Iris pigment epithelial cell (primary cell): ENCODE data around the gene CD6.
"Not testable (repeated sequence)": the region's sequence is repeated elsewhere in the genome, so short reads cannot be mapped to it uniquely, and the experiment has no call there.

Experiments
- DNase-seq: peaks from one replicate; pipeline ENCODE4 v3.0.0-alpha.2; 2011; ENCODE audit warnings: low read depth

The CD6 gene

GRCh38 chr11:61053191-61053590 is 81.7 kb downstream of the CD6 start:
- DNase-seq, result no peak

DNA sequence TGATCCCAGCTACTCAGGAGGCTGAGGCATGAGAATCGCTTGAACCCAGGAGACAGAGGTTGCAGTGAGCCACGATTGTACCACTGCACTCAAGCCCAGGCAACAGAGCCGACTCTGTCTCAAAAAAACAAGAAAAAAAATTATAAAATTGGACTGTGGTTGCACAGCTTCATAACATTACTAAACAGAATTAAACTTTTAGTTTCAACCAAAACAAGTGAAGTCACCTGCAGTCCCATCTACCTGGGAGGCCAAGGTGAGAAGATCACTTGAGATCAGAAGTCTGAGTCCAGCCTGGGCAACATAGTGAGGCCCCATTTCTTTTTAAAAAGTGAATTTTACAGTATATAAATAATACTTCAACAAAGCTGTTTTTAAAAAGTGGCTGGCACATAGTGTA is 83.0 kb downstream of the CD6 start:
- DNase-seq, result no peak

DNA sequence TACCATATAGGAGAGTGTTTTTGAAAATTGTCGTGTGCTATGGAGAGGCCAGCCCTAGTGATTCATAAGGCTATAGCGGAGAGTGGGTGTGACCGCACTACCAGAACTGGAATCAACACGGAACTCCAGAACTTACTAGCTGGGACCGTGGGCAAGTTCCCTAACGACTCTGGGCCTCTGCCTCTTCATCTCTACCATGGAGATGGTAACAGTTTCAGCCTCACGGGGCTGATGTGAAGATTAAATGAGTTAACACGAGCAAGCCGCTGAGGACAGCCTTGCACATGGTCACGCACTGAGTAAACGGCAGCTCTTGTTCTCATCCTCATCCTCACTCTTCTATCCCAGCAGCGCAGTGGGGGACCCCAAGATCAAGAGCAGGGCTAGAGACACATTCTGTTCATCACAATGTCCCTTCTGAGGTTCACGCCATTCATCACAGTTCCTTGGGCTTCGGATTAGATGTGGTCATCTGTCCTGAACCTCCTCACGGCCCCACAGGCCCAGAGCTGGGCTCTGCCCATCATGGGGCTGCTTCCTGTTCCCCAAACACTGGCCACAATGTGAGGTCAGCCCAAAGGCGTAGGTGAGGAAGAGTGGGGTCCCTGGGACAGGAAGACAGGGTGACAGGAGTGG is 83.6 kb downstream of the CD6 start:
- no peak for DNase-seq

- DNase-seq, result no peak
Observed at GRCh38 chr11:61055776-61056175, 84.3 kb downstream of the CD6 start.

- DNase-seq, result no peak
Observed at GRCh38 chr11:61056571-61056970, 85.1 kb downstream of the CD6 start.

GRCh38 chr11:61056981-61057380 is 85.5 kb downstream of the CD6 start:
- no peak for DNase-seq

DNA sequence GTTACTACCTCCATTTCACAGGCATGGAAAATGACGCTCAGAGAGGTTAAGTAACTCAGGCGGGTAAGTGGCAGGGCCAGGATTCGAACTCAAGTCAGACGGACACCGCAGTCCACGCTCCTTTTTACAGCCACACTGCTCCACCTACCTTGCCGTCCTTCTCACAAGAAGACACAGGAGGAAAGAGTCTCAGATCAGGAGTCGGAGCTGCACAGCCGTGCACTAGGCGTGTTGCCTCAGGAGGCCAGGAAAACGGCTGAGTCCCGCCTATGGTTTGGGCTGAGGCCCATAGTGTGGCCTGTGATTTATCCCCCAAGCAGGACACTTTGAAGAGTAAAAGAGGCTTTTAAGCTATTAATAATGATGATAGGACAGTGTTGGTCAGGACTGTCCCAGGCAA is 86.1 kb downstream of the CD6 start:
- DNase-seq, result no peak

DNA sequence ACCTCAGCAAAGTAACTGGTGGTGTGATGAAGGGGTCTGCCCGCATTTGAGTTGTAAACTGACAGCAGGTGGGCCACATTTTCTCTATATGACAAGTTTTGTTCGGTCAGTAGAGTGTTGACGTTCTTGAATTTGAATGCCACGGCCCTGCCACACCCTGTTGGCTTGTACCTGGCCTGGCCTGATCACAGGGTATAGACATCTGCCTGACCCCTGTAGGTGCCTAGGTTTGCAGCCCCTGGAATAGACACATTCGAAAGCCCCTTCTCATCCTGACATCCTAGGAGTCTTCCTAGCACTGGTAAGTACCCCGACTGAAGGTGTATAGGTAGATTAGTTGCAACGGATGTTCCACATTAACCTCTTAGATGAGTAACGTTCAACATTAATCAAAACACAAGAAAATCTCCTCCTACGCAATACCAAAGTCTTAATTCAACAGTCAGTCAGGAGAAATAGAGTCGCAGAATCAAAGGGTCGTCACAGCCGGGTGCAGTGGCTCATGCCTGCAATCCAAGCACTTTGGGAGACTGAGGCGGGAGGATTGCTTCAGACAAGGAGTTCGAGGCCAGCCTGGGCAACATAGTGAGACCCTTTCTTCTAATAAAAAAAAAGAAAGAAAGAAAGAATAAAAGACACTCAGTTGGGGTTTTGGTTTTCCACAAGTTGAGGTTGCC is 87.2 kb downstream of the CD6 start:
- DNase-seq, result no peak

DNA sequence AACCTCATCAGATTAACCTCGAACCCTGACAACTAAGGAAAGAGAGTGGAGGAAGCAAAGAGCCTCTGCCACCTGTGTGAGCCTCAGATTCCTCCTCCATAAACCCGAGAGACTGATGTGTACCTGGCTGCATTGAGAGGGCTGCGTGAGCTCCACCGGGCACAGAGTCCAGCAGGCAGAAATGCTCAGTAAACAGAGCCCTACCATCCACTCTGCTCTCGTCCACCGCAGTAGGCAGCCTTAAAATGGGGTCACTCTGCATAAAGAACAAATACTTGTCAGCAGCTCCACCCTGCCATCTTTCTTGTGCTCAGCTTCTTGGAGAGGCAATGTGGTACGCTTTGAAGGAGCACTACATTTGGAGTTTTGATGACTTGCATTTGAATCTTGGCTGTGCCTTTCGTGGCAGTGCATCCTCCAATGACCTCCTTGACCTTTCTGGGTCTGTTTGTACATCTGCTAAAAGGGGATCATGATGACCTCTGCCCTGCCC is 87.8 kb downstream of the CD6 start:
- no peak for DNase-seq

DNA sequence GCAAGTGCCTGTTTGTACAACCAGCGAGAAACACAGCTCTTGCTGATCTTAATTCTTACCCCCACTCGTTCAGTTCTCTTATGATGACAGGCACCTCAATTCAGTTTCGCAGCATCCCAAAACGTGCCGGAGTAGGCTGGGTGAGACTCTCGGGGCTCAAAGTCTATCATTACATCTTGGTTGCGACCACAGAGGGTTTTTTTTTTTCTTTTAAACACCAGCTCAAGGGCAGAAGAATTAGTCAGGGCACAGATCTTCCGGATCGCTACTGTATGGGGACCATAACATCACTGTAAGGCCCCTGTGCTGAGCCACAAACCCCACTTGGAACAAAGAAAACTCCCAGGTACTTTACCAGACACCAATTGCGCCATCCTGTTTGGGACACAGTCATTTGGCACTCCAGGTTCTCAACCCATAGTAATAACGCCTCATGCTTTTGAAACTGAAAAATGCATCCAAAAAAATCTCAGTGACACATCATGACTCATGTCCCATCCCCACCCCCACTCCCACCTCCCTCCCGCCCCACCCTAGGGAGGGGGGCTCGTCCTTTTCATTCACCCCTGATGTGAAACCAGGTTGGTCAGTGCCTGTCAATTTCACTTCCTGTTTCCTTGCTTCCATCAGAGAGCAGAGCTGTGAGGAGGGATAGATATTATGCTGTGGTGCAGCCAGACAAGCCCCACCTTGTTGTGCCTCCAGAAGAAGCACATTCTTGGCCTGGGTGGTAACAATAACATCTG is 89.8 kb downstream of the CD6 start:
- peak; percentile 19 for DNase-seq

DNA sequence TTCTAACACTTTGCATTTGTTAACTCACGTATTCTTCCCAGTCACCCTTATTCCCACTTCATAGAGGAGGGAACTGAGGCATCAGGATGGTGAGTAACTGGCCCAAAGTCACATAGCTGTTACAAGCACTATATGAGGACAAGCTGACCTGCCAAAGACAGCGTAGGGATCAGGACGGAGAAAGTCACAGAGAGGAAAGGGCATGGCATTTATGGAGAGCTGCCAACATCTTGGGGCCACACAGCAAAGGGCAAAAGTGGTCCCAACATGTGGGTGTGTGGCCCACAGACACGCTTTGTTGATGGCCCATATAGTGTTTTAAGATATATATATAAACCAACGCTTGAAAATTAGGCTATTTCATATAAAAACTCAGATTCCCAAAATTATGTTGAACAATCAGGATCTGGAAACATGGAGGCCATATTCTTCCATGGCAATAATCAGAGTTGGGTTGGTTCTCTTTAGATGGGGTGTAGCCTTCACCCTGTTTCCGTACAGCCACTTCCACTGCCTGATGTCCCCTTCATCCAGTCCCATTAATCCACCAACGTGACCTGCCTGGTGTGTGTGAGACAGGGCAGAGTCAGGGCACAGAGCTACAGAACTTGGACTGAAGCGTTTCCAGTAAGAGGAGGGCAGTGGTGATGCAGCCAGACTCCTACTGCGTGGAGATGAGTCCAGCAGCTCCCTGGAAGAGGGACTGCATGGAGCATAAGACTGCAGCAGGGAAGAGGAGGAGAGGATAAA is 90.9 kb downstream of the CD6 start:
- DNase-seq, result no peak

DNA sequence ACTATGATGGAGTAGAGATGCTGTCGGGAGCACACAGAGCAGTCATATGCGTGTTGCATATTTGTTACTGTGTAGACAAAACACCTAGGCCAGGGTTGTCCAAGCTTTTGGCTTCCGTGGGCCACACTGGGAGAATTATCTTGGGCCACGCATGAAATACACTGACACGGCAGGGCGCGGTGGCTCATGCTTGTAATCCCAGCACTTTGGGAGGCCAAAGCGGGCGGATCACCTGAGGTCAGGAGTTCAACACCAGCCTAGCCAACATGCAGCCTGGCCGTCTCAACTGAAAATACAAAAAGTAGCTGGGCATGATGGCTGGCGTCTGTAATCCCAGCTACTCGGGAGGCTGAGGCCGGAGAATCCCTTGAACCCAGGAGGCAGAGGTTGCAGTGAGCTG is 93.8 kb downstream of the CD6 start:
- not testable (repeated sequence) for DNase-seq

- DNase-seq, result no peak
Observed at GRCh38 chr11:61065955-61066638, 94.6 kb downstream of the CD6 start.

GRCh38 chr11:61066645-61067044 is 95.2 kb downstream of the CD6 start:
- DNase-seq, result no peak

- DNase-seq, result no peak
Observed at GRCh38 chr11:61067782-61068446, 96.4 kb downstream of the CD6 start.

GRCh38 chr11:61068581-61068980 is 97.1 kb downstream of the CD6 start:
- no peak for DNase-seq

DNA sequence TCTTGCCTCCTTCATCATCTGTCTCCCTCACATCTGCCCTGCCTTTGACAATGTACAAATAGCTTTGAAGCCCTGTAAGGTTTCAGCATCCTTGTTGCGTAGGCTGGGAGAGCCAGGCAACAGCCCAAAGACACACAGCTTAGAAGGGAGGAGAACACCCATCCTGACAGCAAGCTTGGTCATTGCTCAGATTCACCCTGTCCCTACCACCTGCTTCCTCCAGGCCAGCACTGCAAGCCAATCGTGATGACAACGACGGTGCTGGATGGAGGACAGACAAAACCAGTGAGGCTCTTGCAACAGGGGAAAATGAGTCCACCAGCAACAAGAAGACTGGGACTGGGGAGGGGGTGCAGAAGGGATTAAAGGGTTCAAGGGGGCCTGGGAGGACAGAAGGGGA is 97.9 kb downstream of the CD6 start:
- DNase-seq, result no peak
